NCI-H526 treated with DMSO at 0.1 percent for 48 hours (cell line): ENCODE data around the gene DPP6.

Source experiments
- DNase-seq: peaks from one replicate; lab custom pipeline; 2025; lab: John Stamatoyannopoulos, UW

Gene DPP6

GRCh38 chr7:154532771-154533170 lies 480.6 kb downstream of the DPP6 start:
- DNase-seq, result no peak

GRCh38 chr7:154540596-154540995 lies 488.4 kb downstream of the DPP6 start:
- no peak for DNase-seq

- DNase-seq, result no peak
These were observed 489.4 kb downstream of the DPP6 start for GRCh38 chr7:154541606-154542005.

GRCh38 chr7:154546946-154547587 lies 494.9 kb downstream of the DPP6 start:
- no peak for DNase-seq

GRCh38 chr7:154553711-154554265 lies 501.6 kb downstream of the DPP6 start:
- DNase-seq, result no peak

DNA sequence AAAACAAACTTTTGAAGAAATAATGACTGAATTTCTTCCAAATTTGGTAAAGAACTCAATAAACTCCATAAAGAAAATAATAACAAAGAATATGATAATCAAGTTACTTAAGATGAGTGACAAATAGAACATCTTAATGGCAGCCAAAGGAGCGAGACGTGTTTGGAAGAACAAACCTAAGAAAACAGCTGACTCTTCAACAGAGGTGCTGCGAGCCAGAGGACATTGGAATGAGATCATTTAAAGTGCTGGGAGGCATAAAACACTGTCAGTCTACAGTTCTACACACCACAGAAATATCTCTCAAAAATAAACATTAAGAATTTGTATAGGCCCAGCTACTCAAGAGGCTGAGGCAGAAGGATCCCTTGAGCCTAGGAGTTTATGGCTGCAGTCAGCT lies 507.3 kb downstream of the DPP6 start:
- DNase-seq, result no peak

GRCh38 chr7:154564676-154565075 lies 512.5 kb downstream of the DPP6 start:
- DNase-seq, result no peak

DNA sequence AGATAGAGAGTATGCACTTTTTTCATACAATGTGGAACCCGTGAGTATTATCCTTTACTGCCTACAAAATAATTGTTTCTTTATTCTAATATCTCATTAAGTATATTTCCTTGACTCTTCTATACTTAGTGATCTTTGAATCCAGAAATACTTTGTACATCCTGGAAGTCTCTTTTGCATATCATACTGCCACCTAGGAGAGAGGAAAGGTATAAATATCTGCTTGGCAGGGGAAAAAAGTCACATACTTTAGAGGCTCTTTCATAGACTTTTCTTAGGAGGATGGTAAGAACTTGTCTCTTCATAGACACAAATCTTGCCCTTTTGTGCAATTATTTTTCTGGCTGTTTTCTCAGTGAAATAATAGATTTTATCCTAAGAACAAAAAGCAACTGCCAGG lies 514.7 kb downstream of the DPP6 start:
- no peak for DNase-seq

GRCh38 chr7:154568346-154568745 lies 516.1 kb downstream of the DPP6 start:
- no peak for DNase-seq

- DNase-seq, result no peak
These were observed 517.7 kb downstream of the DPP6 start for GRCh38 chr7:154569916-154570315.

DNA sequence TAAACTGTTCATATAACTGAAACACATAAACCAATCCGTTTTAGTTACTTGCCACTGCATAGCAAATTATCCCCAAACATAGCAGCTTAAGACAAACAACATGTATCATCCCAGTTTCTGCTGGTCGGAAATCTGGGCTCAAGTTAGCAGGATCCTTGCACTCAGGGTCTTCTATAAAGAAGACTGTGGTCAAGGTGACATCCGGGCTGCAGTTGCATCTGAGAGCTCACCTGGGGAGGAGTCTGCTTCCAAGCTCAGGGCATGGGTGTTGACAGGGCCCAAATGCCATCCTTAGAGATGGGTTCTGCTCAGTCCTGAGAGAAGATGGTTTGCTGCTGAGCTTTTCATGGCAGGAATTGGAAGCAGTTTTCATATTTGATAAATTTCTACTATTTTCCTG lies 519.6 kb downstream of the DPP6 start:
- no peak for DNase-seq

- DNase-seq, result no peak
These were observed 522.0 kb downstream of the DPP6 start for GRCh38 chr7:154574235-154574634.

DNA sequence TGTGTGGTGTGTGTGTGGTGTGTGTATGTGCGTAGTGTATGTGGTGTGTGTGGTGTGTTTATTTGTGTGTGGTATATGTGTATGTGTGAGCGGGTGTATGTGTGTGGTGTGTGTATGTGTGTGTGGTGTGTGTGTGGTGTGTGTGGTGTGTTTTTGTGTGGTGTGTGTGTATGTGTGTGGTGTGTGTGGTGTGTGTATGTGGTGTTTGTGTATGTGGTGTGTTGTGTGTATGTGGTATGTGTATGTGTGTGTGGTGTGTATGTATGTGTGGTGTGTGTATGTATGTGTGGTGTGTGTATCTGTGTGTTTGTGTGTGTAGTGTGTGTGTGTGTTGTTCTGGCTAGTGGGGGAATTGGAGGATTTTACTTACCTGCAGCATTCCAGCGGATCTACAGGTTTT lies 523.3 kb downstream of the DPP6 start:
- no peak for DNase-seq

DNA sequence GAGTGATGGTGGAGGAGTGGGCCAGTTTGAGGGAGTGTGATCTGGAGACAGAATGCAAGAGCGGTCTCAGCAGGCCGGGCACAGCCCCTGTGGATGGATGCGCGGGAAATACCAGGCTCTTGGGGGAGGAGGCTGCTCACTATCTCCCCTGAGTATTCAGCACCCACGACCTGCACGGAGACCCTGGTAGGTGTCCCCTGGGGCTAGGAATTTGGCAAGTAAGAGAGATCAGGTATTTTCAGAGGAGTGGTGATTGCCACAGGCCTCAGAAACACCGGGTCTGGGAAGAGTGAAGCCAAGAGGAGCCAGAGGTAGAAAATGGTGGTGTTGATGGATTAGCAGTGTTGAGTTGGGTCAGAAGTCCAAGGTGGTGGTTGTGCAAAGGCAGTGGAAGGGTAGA lies 524.4 kb downstream of the DPP6 start:
- no peak for DNase-seq

GRCh38 chr7:154577141-154577873 lies 525.1 kb downstream of the DPP6 start:
- DNase-seq, result no peak

DNA sequence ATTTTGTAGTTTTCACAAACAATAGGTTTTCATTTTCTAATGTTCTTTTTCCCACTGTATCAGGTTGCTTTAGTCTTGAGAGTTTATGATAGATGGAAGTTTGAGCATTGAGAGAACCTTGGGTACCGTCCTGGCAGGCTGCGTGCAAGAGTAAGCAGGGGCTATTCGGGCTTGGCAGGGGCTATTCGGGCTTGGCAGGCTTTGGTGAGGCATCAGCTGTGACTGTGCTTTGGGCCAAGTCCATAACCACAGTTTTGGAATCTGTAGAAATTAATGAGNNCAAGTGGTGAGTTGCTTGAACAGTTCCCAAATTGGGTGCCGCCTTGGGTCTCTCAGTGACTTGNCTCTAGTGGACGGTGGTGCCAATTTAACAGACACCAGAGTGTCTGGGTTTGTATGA lies 526.1 kb downstream of the DPP6 start:
- DNase-seq, result no peak

GRCh38 chr7:154579711-154580110 lies 527.5 kb downstream of the DPP6 start:
- DNase-seq, result no peak

GRCh38 chr7:154581251-154581890 lies 529.2 kb downstream of the DPP6 start:
- DNase-seq, result no peak

- no peak for DNase-seq
These were observed 531.3 kb downstream of the DPP6 start for GRCh38 chr7:154583454-154583853.

DNA sequence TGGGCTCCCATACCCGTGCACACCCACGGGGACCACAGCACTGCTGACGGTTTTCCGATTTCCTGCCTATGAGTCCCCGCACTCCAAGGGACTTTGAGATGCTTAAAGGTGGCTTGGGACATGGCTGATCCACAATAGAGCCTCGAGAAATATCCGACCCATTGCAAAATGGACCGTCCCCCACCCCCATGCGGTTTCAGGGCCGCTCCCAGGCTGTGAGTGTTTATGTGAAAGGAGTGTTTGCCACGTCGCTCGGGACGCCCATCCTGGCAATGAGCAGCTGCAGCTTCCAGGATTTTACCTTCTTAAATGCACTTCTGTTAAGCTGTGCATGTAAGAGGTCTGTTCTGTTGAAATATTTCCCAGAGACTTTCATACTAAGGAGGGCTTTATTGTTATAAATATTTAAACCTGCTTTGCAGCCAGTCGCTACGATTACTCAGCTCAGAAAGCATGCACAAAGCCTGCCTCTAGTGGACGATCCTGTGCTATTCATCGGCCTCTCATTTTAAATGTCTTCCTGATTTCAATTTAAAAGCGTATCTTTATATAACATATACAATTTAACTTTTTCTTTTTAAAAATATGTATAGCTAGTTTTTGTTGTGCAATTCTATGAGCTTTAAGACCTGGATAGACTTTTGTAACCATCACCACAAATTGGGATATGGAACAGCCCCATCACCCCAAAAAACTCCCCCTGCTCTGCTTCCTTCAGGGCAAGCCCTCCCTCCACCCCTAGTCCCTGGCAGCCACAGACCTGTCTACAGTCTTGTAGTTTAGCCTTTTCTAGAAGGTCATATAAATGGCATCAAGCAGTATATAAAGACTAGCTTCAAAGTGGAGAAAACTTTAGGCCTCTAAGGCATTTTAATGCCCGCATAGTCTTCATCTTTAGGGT lies 532.4 kb downstream of the DPP6 start:
- DNase-seq, result no peak

GRCh38 chr7:154587792-154588191 lies 535.6 kb downstream of the DPP6 start:
- no peak for DNase-seq

DNA sequence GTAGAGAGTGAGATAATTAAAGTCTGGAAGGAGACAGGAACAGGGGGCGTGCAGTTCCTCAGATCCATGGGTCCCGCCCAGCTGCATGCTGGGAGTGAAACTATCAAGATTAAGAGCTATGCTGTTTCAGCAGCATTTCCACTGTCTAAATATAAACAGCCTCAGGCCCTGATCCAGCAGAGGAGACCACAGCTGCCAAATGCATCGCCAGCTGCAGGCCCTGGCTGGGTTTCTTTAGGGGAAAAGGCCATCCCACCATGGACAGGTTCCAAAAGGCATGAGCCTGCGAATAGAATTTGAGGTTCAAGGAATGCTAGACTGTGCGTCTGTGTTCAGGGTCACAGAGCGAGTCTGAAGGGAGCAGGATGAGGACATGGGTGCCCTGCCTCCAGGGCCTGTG lies 539.3 kb downstream of the DPP6 start:
- DNase-seq, result no peak
